DOHH2 (cell line): ENCODE measurements around the gene PLEKHG5.

ENCODE experiments used
- H3F3A ChIP-seq: fragments of 200-600 bp; sonication (generic), shearing (Covaris generic); 2 replicates; pipeline ENCODE4 v1.6.0; 2016; ENCODE audit warnings: antibody characterized with exemption, mild to moderate bottlenecking; ENCODE audit not compliant: control insufficient read depth, insufficient read depth
- H3K27ac ChIP-seq: fragments of 200-600 bp; sonication (generic); 2 replicates; pipeline ENCODE4 v1.5.1; 2014; ENCODE audit warnings: low read depth, mild to moderate bottlenecking, low read length, moderate library complexity
- H3K27me3 ChIP-seq: fragments of 200-600 bp; sonication (generic); 2 replicates; pipeline ENCODE4 v1.6.1; 2014; ENCODE audit warnings: mild to moderate bottlenecking, low read length, mixed read lengths; ENCODE audit not compliant: control insufficient read depth
- H3K36me3 ChIP-seq: fragments of 200-600 bp; sonication (generic); 2 replicates; pipeline ENCODE4 v1.6.1; 2014; ENCODE audit warnings: mild to moderate bottlenecking, low read length, moderate library complexity, mixed read lengths; ENCODE audit not compliant: control insufficient read depth
- H3K4me1 ChIP-seq: fragments of 200-600 bp; sonication (generic); 2 replicates; pipeline ENCODE4 v1.6.1; 2014; ENCODE audit warnings: mild to moderate bottlenecking, low read length, mixed read lengths; ENCODE audit not compliant: control insufficient read depth
- H3K4me2 ChIP-seq: fragments of 200-600 bp; sonication (generic); 2 replicates; pipeline ENCODE4 v1.6.0; 2014; ENCODE audit warnings: mild to moderate bottlenecking, low read length, moderate library complexity
- H3K4me3 ChIP-seq: fragments of 200-600 bp; sonication (generic); 2 replicates; pipeline ENCODE4 v1.5.1; 2014; ENCODE audit warnings: mild to moderate bottlenecking, low read length, mixed read lengths
- H3K79me2 ChIP-seq: fragments of 200-600 bp; sonication (generic); 2 replicates; pipeline ENCODE4 v1.6.1; 2014; ENCODE audit warnings: mild to moderate bottlenecking, low read length, mixed read lengths; ENCODE audit not compliant: control insufficient read depth
- H3K9me2 ChIP-seq: fragments of 200-600 bp; sonication (generic); replicated peaks from 2 replicates; pipeline ENCODE4 v1.6.1; 2014; ENCODE audit warnings: mild to moderate bottlenecking, low read length, mixed read lengths; ENCODE audit not compliant: control insufficient read depth
- H3K9me3 ChIP-seq: fragments of 200-600 bp; sonication (generic); 2 replicates; pipeline ENCODE4 v1.6.1; 2014; ENCODE audit warnings: antibody characterized with exemption, low read length, mixed read lengths; ENCODE audit not compliant: control insufficient read depth, insufficient read depth
- H4K20me1 ChIP-seq: fragments of 200-600 bp; sonication (generic); 2 replicates; pipeline ENCODE4 v1.6.0; 2014; ENCODE audit warnings: low read depth, mild to moderate bottlenecking, antibody characterized with exemption, low read length, moderate library complexity; ENCODE audit not compliant: control insufficient read depth, insufficient read depth
- EZH2phosphoT487 ChIP-seq: fragments of 200-600 bp; sonication (generic); IDR thresholded peaks from 2 replicates; pipeline ENCODE4 v1.6.1; 2017; ENCODE audit warnings: borderline replicate concordance, mild to moderate bottlenecking, antibody characterized with exemption, low read length, moderate library complexity, mixed read lengths
- TF ChIP-seq, protein P1 (sequence below): fragments of 200-600 bp; sonication (generic); IDR thresholded peaks from one replicate; pipeline ENCODE4 v1.5.1; 2014; ENCODE audit warnings: antibody characterized with exemption, mild to moderate bottlenecking, low read depth, low read length; ENCODE audit not compliant: poor library complexity, severe bottlenecking

Gene PLEKHG5

DNA sequence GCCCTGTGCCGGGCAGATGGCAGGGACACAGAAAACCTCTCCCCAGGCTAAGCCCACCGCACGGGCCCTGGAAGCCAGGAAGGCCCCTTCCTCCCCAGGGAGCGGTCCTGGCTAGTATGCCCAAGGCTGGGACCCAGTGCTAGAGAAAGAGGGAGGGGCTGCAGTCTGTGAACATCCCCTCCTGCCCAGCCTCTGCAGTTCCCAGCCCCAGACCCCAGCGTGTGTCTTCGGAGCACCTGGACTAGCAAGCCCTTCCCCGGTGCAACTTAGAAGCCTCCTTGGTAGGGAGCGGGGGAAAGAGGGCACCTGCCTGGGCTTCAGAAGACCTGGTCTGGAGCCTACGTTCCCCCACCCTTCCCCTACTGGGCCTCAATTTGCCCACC is 2.1 kb downstream of the PLEKHG5 start:
- Histone ChIP-seq H3K36me3 (no peaks in the 10 kb centered on the region), H3K27ac (no peak overlapping the region), H3K9me2 (no peaks in the 10 kb centered on the region), H3K9me3 (no peaks in the 10 kb centered on the region), H3K4me2 (peak overlapping the region; percentile 91), H3K4me3 (peak overlapping the region; percentile 85; the same call in 1 of the 2 replicates), H3K27me3 (peaks cover 16% of the 10 kb centered on the region), H3K79me2 (no peaks in the 10 kb centered on the region), H3F3A (peaks cover 10% of the 10 kb centered on the region), H4K20me1 (no peaks in the 10 kb centered on the region), H3K4me1 (peaks cover 10% of the 10 kb centered on the region)
- TF ChIP-seq, protein P1, sequence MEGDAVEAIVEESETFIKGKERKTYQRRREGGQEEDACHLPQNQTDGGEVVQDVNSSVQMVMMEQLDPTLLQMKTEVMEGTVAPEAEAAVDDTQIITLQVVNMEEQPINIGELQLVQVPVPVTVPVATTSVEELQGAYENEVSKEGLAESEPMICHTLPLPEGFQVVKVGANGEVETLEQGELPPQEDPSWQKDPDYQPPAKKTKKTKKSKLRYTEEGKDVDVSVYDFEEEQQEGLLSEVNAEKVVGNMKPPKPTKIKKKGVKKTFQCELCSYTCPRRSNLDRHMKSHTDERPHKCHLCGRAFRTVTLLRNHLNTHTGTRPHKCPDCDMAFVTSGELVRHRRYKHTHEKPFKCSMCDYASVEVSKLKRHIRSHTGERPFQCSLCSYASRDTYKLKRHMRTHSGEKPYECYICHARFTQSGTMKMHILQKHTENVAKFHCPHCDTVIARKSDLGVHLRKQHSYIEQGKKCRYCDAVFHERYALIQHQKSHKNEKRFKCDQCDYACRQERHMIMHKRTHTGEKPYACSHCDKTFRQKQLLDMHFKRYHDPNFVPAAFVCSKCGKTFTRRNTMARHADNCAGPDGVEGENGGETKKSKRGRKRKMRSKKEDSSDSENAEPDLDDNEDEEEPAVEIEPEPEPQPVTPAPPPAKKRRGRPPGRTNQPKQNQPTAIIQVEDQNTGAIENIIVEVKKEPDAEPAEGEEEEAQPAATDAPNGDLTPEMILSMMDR = no peak
- no peak for TF ChIP-seq EZH2phosphoT487

DNA sequence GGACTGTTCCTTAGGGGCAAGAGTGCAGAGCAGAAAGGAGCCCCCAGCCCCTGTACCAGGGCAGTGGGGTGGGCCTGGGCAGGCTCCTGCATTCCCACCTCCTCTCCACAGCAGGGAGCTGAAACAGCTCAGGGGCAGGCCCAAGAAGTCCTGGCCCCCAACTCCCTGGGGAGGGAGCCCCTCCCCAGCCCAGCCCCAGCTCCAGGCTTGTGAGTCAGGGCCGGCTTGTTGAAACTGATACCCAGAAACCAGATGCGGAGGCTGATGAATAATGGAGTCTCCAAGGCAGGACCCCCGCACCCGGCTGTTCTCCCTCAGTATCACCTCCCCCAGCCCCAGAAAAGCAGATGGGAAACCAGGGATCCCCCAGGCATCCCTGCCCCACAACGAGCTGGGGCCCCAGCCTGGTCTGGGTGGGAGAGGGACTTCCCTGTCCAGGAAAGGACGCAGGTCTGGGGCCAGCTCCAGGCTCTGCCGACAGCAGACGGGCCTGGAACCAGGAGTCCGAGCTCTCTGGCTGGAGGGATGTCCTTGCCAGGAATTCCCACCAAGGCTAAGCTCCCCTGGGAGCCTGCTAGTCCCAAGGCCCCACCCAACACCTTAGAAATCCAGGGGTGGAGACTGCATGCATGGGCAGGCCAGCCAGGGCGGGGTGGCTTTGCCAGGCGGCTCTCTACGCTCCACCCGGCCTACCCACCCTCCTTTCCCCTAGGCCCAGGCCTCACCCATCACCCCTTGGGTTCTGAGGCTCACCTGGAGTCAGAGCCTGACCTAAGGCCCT is 2.7 kb downstream of the PLEKHG5 start:
- no peak for TF ChIP-seq EZH2phosphoT487
- TF ChIP-seq, protein P1 = no peak
- Histone ChIP-seq H3K4me2 (no peak overlapping the region), H3F3A (peaks cover 10% of the 10 kb centered on the region), H3K9me3 (no peaks in the 10 kb centered on the region), H3K4me1 (peaks cover 10% of the 10 kb centered on the region), H3K9me2 (no peaks in the 10 kb centered on the region), H4K20me1 (no peaks in the 10 kb centered on the region), H3K4me3 (no peak overlapping the region), H3K27me3 (peaks cover 20% of the 10 kb centered on the region), H3K79me2 (no peaks in the 10 kb centered on the region), H3K27ac (no peak overlapping the region), H3K36me3 (no peaks in the 10 kb centered on the region)

DNA sequence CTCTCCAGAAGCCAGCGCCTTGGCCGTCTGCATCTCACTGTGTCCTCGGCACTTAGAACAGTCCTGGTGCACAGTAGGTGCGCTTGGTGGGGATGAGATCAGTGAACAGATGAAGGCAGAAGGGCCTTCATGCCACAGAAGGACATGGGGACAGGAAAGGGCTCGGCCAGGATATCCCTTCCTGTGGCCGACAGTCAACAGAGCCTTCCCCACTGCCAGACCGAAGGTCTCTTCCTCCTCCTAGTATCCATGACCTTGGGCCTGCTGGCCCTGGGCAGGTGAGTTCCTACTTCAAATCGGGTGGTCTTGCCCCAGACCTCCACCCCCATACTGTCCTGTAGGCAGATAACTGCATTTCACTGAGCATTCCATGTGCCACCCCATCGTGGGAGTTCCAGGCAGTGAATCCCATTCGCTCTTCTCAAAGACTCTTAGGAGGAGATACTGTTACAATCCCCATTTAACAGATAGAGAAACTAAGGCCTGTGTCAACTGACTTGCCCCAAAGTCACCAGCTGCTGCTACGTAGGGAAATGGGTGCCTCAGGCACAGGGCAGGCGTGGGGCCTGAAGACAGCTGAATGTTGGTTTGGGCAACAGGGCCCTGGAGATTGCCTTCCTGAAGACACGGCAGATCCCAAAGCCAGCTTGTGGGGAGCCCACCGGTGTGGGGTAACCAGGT is 3.5 kb downstream of the PLEKHG5 start:
- Histone ChIP-seq H3K4me3 (no peak overlapping the region), H3K36me3 (no peaks in the 10 kb centered on the region), H3K9me3 (no peaks in the 10 kb centered on the region), H3K27me3 (peaks cover 20% of the 10 kb centered on the region), H3K9me2 (no peaks in the 10 kb centered on the region), H3K4me1 (peaks cover 10% of the 10 kb centered on the region), H3F3A (peaks cover 6% of the 10 kb centered on the region; the same call in 1 of the 2 replicates), H3K4me2 (no peak overlapping the region), H4K20me1 (no peaks in the 10 kb centered on the region), H3K79me2 (no peaks in the 10 kb centered on the region), H3K27ac (no peak overlapping the region)
- TF ChIP-seq EZH2phosphoT487 = no peak
- TF ChIP-seq, protein P1 = no peak
